Measurements from ENCODE around the gene QKI. TPM values are rescaled to one million over a fixed set of nuclear protein-coding genes. Genes with fewer than 3 reads are reported as not detected.
A peak's percentile ranks its signal among the peaks of the same experiment; 100 is the strongest.

Gene QKI
- total RNA-seq, 2 experiments from 2014 or later = 61.7 to 74.7 TPM

DNA sequence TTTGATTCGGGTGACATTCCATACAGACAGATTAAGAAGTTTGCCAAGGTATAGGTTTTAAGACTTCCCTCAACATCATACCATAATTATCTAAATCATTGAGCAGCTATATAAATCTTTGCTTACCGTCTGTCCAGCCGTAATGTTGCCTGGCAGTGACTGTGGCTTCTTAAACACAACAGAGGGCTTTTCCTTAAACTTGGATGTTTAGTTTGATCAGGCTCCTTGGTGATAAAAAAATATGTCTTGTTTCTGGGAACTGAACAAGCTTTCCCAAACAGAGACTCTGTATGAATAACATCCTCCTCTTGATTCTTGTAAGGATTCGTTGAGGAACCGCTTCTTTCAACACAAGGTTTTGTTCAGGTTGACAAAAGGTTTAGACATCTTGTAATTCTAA lies 130.9 kb downstream of the QKI start:
- no peaks in the 10 kb centered on the region for H3K36me3 Mint-ChIP-seq (ENCODE audit: low read depth)
- ChIA-PET CTCF (no interaction called here), POLR2A (no interaction called here)
- H3K9me3 Mint-ChIP-seq = no peaks in the 10 kb centered on the region
- H3K27me3 Mint-ChIP-seq = no peaks in the 10 kb centered on the region
- H3K4me3 Mint-ChIP-seq = no peak overlapping the region
- no peak overlapping the region for H3K27ac Mint-ChIP-seq
- no peak for DNase-seq
- no peaks in the 10 kb centered on the region for H3K4me1 Mint-ChIP-seq

DNA sequence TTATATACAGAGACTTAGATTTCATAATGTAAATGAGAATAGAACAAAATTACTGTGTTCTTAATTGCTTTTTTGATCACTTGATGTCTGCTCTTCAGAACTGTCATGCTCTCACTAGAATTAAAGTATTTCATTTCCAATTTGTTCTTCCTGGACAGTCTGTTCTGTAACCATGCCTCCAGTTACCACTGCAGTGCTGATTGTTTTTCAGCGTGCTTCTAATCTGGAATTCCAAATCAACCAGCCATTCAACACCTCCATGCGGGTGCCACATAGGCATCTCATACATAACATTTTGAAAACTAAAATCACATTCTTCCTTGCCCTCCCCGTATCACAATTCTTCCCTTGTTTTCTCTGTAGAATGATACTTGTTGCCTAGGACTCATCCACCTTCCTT lies 132.8 kb downstream of the QKI start:
- Mint-ChIP-seq H3K27ac (no peak overlapping the region), H3K4me3 (no peak overlapping the region), H3K9me3 (no peaks in the 10 kb centered on the region), H3K27me3 (no peaks in the 10 kb centered on the region), H3K4me1 (no peaks in the 10 kb centered on the region), H3K36me3 (ENCODE audit: low read depth) (no peaks in the 10 kb centered on the region)
- ChIA-PET POLR2A (no interaction called here), CTCF (no interaction called here)
- DNase-seq = no peak

DNA sequence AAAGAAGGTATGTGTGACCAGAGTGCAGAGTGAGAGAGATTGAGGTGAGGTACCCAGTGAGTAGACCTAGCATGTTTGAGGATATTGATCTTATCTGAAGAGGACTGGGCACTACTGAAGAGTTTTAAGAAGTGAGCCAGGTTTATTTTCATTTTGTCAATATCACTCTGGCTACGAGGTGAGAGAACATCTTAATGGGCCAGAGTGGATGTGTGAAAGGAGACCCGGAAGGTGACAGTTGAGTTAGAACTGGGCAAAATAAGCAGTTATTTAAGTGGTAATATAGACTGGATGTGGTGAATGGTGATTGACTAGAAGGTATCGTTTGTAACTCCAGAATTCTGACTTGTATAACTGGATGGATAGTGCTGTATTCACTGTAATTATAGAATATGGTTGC lies 134.1 kb downstream of the QKI start:
- Mint-ChIP-seq H3K36me3 (ENCODE audit: low read depth) (no peaks in the 10 kb centered on the region), H3K27me3 (no peaks in the 10 kb centered on the region), H3K27ac (no peak overlapping the region), H3K9me3 (no peaks in the 10 kb centered on the region), H3K4me1 (no peaks in the 10 kb centered on the region), H3K4me3 (no peak overlapping the region)
- DNase-seq = no peak
- ChIA-PET POLR2A (no interaction called here), CTCF (no interaction called here)

DNA sequence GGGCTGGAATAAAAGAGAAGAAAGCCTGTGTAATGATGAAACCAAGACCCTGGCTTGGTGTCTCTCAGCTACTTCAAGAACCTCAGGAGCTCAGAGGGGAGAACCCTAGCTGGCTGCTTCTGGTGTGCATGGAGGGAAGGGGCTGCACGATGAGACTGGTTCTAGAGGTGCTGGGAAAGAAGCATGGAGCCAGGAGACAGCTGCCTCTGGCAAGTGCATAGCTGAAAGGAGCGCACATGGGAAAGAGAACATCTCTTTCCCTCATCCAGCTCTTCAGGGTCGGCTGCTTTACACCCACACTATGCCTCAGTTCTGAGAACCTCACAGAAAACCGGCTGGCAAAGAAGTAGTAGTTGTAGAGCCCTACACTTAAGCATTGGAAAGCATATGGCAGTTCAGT lies 139.5 kb downstream of the QKI start:
- ChIA-PET CTCF (interaction anchor here (0.6 to 1.8 kb wide), 4 partner anchors 16 to 151 kb away, joined by 3 to 4 read pairs (median 3); no protein-coding TSS in a partner anchor), POLR2A (no interaction called here)
- Mint-ChIP-seq H3K4me3 (no peak overlapping the region), H3K9me3 (no peaks in the 10 kb centered on the region), H3K36me3 (ENCODE audit: low read depth) (peaks cover 10% of the 10 kb centered on the region), H3K4me1 (peaks cover 3% of the 10 kb centered on the region), H3K27ac (no peak overlapping the region), H3K27me3 (no peaks in the 10 kb centered on the region)
- no peak for DNase-seq

DNA sequence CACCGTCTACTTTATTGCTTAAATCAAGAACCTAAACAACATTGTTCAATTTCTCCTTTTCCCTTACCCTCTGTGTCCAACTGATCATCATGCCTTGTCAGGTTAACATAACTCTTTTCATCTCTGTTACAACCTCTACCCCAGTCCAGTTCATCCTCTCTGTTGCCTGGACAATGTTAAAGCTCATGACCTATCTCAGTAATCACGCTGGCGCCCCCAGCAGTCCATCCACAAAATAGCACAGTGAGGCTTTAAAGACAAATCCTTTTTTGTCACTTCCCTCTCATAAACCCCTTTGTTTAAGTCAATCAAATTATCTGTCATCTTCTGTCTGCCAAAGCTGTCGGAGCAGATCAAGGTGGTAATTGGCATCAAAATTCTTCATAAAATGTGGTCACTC lies 140.1 kb downstream of the QKI start:
- ChIA-PET POLR2A (no interaction called here), CTCF (interaction anchor here (0.7 to 1.8 kb wide), 4 partner anchors 17 to 87 kb away, joined by 3 to 4 read pairs (median 3); no protein-coding TSS in a partner anchor)
- Mint-ChIP-seq H3K27me3 (no peaks in the 10 kb centered on the region), H3K9me3 (no peaks in the 10 kb centered on the region), H3K4me1 (peaks cover 3% of the 10 kb centered on the region), H3K36me3 (ENCODE audit: low read depth) (peaks cover 10% of the 10 kb centered on the region), H3K4me3 (no peak overlapping the region), H3K27ac (no peak overlapping the region)
- DNase-seq = peak; percentile 61

DNA sequence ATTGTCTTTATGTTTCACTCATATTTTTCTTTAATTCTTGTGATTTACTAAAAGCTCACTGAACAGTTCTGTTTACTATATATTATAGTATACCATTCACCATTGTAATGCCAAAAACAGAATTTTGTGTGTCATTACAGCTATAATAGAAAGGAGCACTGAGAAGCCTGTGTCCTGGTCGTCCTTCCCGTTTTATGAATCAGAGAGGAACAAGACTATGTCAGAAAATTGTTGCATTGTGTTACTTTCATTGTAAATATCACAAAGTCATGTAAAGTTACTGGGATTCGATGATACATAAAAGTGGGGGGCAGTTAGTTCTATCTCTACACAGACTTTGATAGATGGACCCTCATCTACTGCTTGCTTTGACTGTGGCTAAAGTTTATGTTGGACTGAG lies 145.1 kb downstream of the QKI start:
- Mint-ChIP-seq H3K27me3 (no peaks in the 10 kb centered on the region), H3K4me3 (no peak overlapping the region), H3K9me3 (no peaks in the 10 kb centered on the region), H3K4me1 (peaks cover 2% of the 10 kb centered on the region), H3K36me3 (ENCODE audit: low read depth) (peaks cover 8% of the 10 kb centered on the region), H3K27ac (no peak overlapping the region)
- no peak for DNase-seq
- POLR2A ChIA-PET = no interaction called here
- CTCF ChIA-PET = no interaction called here

DNA sequence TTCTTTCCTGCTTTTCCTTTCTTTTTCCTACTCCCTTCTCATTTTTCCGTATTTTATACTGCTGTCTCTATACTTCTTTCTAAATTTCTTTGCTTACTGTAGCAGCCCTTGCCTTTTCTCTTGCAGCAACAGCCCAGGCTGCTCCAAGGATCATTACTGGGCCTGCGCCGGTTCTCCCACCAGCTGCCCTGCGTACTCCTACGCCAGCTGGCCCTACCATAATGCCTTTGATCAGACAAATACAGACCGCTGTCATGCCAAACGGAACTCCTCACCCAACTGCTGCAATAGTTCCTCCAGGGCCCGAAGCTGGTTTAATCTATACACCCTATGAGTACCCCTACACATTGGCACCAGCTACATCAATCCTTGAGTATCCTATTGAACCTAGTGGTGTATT lies 148.8 kb downstream of the QKI start:
- Mint-ChIP-seq H3K4me3 (no peak overlapping the region), H3K4me1 (no peaks in the 10 kb centered on the region), H3K9me3 (no peaks in the 10 kb centered on the region), H3K27ac (no peak overlapping the region), H3K36me3 (ENCODE audit: low read depth) (peaks cover 8% of the 10 kb centered on the region), H3K27me3 (no peaks in the 10 kb centered on the region)
- POLR2A ChIA-PET = no interaction called here
- no peak for DNase-seq
- CTCF ChIA-PET = no interaction called here

DNA sequence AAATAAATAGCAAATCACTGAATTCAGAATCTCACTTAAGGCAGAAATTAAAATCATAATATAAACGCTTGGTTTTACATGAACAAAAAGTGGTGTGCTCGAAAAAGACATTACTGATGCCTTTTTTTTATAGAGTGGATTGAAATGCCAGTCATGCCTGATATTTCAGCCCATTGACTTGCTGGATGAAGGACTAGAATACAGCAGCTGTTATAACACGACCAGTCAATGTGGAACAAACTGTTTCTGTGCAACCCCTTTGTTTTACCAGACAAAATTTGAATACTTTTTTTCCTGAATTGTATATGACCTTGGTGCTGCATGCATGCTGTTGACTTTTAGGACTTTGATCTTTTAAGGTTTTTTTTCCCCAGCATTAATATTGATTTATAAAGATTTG lies 150.0 kb downstream of the QKI start:
- ChIA-PET CTCF (no interaction called here), POLR2A (no interaction called here)
- H3K4me1 Mint-ChIP-seq = no peaks in the 10 kb centered on the region
- H3K27ac Mint-ChIP-seq = no peak overlapping the region
- no peaks in the 10 kb centered on the region for H3K9me3 Mint-ChIP-seq
- no peak overlapping the region for H3K4me3 Mint-ChIP-seq
- peaks cover 5% of the 10 kb centered on the region for H3K36me3 Mint-ChIP-seq (ENCODE audit: low read depth)
- DNase-seq = no peak
- no peaks in the 10 kb centered on the region for H3K27me3 Mint-ChIP-seq

DNA sequence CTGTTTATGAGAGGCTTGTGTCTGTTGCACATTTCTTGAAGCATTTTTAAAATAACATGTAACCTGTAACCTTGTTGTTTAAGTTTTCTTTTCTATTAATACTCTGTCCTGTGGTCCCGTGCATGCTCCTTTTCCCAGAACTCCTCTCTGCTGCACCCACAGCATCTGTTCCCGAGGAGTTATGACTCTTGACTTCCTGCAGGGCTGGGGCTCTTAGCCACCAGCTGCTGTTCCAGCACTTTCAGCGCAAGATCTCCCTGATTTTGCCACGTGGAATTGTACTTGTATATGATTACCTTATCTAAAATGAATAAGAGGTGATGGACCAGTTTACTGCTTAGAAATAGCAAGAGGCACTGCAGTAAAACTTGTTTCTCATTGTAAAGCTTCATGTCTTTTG lies 150.6 kb downstream of the QKI start:
- H3K36me3 Mint-ChIP-seq (ENCODE audit: low read depth) = peaks cover 5% of the 10 kb centered on the region
- no peaks in the 10 kb centered on the region for H3K27me3 Mint-ChIP-seq
- no peak overlapping the region for H3K4me3 Mint-ChIP-seq
- DNase-seq = no peak
- ChIA-PET CTCF (no interaction called here), POLR2A (no interaction called here)
- H3K4me1 Mint-ChIP-seq = no peaks in the 10 kb centered on the region
- no peak overlapping the region for H3K27ac Mint-ChIP-seq
- no peaks in the 10 kb centered on the region for H3K9me3 Mint-ChIP-seq

DNA sequence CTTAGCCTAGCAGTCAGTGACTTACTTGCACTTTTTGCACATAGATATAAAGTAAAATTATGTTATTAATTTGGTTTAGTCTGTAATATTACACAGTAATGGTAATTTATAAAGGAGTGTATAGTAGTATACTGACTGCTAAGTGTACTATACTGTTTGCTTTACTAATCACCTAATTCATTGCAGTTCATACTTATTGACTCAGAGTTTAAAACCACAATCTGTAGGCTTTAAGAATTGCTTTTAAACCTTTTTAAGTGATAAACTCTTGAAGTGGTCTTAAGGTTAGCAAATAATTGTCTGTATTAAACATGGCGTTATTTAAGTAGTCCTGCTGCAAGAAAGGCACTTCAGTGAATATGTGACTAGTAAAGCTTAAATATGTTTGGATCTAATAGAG lies 151.5 kb downstream of the QKI start:
- DNase-seq = no peak
- Mint-ChIP-seq H3K4me3 (no peak overlapping the region), H3K9me3 (no peaks in the 10 kb centered on the region), H3K27me3 (no peaks in the 10 kb centered on the region), H3K27ac (no peak overlapping the region), H3K36me3 (ENCODE audit: low read depth) (peaks cover 12% of the 10 kb centered on the region), H3K4me1 (no peaks in the 10 kb centered on the region)
- ChIA-PET CTCF (no interaction called here), POLR2A (no interaction called here)

DNA sequence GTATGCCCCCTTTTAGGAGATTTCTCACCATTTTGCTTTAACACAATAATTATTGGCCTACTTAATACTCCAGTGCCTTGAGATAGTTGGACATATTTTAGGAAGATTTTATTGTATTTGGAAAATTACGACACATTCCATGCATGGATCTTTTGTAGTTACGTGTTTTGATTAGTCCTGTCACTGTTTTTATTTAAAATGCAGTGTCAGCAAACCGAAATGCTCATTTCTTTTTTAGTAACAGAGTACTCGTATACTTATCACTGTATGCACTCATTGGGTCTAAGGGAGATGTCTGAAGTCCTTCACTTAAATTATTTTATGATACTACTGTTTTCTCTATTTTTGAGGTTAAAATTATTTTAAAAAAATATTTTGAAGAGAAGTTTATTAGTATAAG lies 153.8 kb downstream of the QKI start:
- H3K9me3 Mint-ChIP-seq = no peaks in the 10 kb centered on the region
- ChIA-PET POLR2A (no interaction called here), CTCF (no interaction called here)
- DNase-seq = no peak
- no peaks in the 10 kb centered on the region for H3K27me3 Mint-ChIP-seq
- no peak overlapping the region for H3K4me3 Mint-ChIP-seq
- H3K36me3 Mint-ChIP-seq (ENCODE audit: low read depth) = peaks cover 20% of the 10 kb centered on the region
- H3K4me1 Mint-ChIP-seq = no peaks in the 10 kb centered on the region
- no peak overlapping the region for H3K27ac Mint-ChIP-seq

DNA sequence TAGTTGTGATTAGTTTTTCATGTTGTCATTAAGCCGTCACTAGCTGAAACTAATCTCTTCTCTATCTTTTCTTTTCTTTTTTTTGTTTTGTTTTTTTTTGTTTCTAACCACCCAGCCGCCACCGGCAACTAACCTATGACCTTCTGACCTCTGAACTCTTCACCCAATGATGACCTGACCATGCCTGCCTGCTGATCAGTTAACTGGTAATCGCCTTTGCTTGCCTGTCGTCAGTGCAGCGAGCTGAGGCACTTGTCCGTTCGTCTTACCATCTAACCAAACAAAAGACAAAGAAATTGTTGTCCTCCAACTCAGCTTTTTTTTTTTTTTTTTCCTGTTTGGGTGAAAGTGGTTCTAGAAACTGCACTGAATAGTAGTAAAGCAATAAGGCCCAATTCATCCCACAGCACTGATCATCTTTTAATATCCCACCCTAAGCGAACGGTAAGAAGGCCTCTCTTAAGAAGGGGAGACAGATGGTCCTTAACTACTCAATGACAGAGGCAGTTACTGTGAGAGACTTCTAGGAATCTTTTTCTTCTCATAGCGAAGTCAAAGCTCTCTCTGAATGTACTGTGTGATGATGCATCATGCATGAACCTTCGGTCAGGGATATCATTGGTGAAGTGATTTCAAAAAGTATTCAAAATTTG lies 156.2 kb downstream of the QKI start:
- H3K4me1 Mint-ChIP-seq = no peaks in the 10 kb centered on the region
- peak overlapping the region; percentile 54 for H3K27ac Mint-ChIP-seq
- no peaks in the 10 kb centered on the region for H3K9me3 Mint-ChIP-seq
- no peak for DNase-seq
- no peak overlapping the region for H3K4me3 Mint-ChIP-seq
- ChIA-PET POLR2A (no interaction called here), CTCF (no interaction called here)
- peaks cover 15% of the 10 kb centered on the region for H3K36me3 Mint-ChIP-seq (ENCODE audit: low read depth)
- H3K27me3 Mint-ChIP-seq = no peaks in the 10 kb centered on the region

DNA sequence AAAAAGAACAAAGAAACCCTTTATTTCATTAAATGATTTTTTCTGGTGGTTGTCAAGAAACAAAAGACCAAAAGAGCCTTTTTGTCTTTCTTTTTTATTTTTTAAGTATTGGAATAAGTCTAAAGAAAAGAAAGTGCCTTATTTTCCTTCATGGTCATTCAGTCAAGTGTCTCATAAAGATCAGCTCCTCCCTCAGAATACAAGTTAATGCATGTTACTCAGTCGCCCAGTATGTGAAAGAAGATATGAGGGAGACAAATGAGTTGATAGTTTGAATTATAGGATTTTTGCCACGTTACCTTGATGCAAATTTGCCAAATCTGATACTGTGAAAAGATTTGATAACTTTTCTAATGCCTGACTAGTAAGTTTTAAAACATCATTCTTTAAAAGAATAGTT lies 157.2 kb downstream of the QKI start:
- Mint-ChIP-seq H3K27ac (no peak overlapping the region), H3K9me3 (no peaks in the 10 kb centered on the region), H3K4me3 (no peak overlapping the region), H3K4me1 (no peaks in the 10 kb centered on the region), H3K36me3 (ENCODE audit: low read depth) (peaks cover 15% of the 10 kb centered on the region), H3K27me3 (no peaks in the 10 kb centered on the region)
- ChIA-PET CTCF (interaction anchor here (0.9 kb wide), 1 partner anchor 21 kb away, joined by 5 read pairs; no protein-coding TSS in a partner anchor), POLR2A (no interaction called here)
- no peak for DNase-seq

DNA sequence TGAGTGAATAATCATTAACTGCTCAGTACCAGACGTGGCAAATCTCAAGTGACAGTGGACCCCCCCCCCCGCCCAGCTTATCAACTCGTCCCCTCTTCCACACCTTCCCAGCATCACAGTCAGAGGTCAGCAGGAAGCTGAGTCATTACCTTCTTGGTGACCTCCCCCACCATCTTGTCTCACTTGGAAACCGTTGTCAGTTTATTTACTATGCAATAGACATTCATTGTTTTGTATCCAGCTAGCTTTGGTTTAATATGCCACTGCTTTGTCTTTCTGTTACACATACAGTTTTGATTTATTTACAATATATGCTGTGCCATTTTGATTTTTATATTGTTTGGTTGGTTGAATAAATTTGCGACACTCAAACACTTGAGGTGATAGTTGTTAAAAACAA lies 158.1 kb downstream of the QKI start:
- ChIA-PET POLR2A (no interaction called here), CTCF (interaction anchor here (0.9 kb wide), 1 partner anchor 22 kb away, joined by 5 read pairs; no protein-coding TSS in a partner anchor)
- DNase-seq = no peak
- no peak overlapping the region for H3K27ac Mint-ChIP-seq
- no peaks in the 10 kb centered on the region for H3K9me3 Mint-ChIP-seq
- no peak overlapping the region for H3K4me3 Mint-ChIP-seq
- H3K36me3 Mint-ChIP-seq (ENCODE audit: low read depth) = peaks cover 15% of the 10 kb centered on the region
- H3K4me1 Mint-ChIP-seq = no peaks in the 10 kb centered on the region
- H3K27me3 Mint-ChIP-seq = no peaks in the 10 kb centered on the region
